Measurements from ENCODE around the gene MYO15B. TPM values are rescaled to one million over a fixed set of nuclear protein-coding genes. Genes with fewer than 3 reads are reported as not detected.

The MYO15B gene
- total and polyA plus RNA-seq, 12 donors = 6.2 to 455 (median 51.3) TPM

- H3K36me3 ChIP-seq (replicated peaks in 1 of 2) = no peaks in the 10 kb centered on the region
- TF ChIP-seq CTCF (IDR thresholded peaks at IDR 0.05) (no peak), POLR2A (IDR thresholded peaks at IDR 0.05) (no peak)
- H3K9me3 ChIP-seq (replicated peaks in 1 of 3) = no peaks in the 10 kb centered on the region
- H3K27ac ChIP-seq = no peak overlapping the region
- 93 to 95% (median 94%) methylated on average over 6 to 9 of the region's 9 CpGs for WGBS, 4 donors
- no peaks in the 10 kb centered on the region for H3K27me3 ChIP-seq
- H3K4me1 ChIP-seq (replicated peaks in 1 of 2) = no peaks in the 10 kb centered on the region
- no peak overlapping the region for H3K4me3 ChIP-seq
- DNase-seq = no peak
- intact Hi-C loops (cut with DNase I) = no loop called here
These were observed 40.5 kb upstream of the MYO15B start for GRCh38 chr17:75547091-75547490.

DNA sequence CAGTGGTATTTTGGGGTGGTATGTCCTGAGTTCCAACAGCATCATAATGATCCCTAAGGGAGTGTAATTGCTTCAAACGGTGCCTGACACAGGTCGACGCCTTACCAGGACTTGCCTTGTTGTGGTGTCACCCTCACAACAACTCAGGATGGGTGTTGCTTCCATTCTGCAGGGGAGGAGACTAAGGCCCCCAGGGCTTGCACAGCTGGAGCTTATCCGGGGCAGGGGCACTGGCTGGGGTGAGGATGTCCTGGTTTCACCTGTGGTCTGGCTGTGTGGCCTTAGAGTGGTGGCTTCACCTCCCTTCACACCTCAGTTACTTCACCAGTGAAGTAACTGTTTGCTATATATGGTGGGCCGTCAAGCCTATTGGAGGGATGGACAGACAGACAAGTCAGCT, 38.8 kb upstream of the MYO15B start:
- no peaks in the 10 kb centered on the region for H3K27me3 ChIP-seq
- intact Hi-C loops (cut with DNase I) = no loop called here
- no peak for DNase-seq
- H3K4me1 ChIP-seq (replicated peaks in 1 of 2) = no peaks in the 10 kb centered on the region
- H3K9me3 ChIP-seq (replicated peaks in 1 of 3) = no peaks in the 10 kb centered on the region
- WGBS, 4 donors = 87 to 90% (median 89%) methylated on average over 5 of the region's 5 CpGs
- H3K36me3 ChIP-seq (replicated peaks in 1 of 2) = no peaks in the 10 kb centered on the region
- H3K4me3 ChIP-seq = no peak overlapping the region
- no peak overlapping the region for H3K27ac ChIP-seq
- TF ChIP-seq CTCF (IDR thresholded peaks at IDR 0.05) (no peak), POLR2A (IDR thresholded peaks at IDR 0.05) (no peak)

GRCh38 chr17:75549246-75550138, 38.1 kb upstream of the MYO15B start:
- Histone ChIP-seq H3K27ac (no peak overlapping the region), H3K36me3 (replicated peaks in 1 of 2) (no peaks in the 10 kb centered on the region), H3K27me3 (no peaks in the 10 kb centered on the region), H3K4me1 (replicated peaks in 1 of 2) (no peaks in the 10 kb centered on the region), H3K4me3 (no peak overlapping the region), H3K9me3 (replicated peaks in 1 of 3) (no peaks in the 10 kb centered on the region)
- WGBS, 4 donors = 73 to 87% (median 86%) methylated on average over 5 to 22 of the region's 22 CpGs
- intact Hi-C loops (cut with DNase I) = no loop called here
- DNase-seq = no peak
- TF ChIP-seq CTCF (IDR thresholded peaks at IDR 0.05) = no peak
- TF ChIP-seq POLR2A (IDR thresholded peaks at IDR 0.05) = no peak

- no peaks in the 10 kb centered on the region for H3K9me3 ChIP-seq (replicated peaks in 1 of 3)
- WGBS, 4 donors = 84 to 90% (median 86%) methylated on average over 4 of the region's 4 CpGs; no CpG with 5 or more reads in 1 of the 4 donors
- H3K27me3 ChIP-seq = no peaks in the 10 kb centered on the region
- H3K36me3 ChIP-seq (replicated peaks in 1 of 2) = no peaks in the 10 kb centered on the region
- no peak overlapping the region for H3K4me3 ChIP-seq
- no peak for TF ChIP-seq CTCF (IDR thresholded peaks at IDR 0.05)
- no peak for TF ChIP-seq POLR2A (IDR thresholded peaks at IDR 0.05)
- intact Hi-C loops (cut with DNase I) = no loop called here
- H3K27ac ChIP-seq = no peak overlapping the region
- no peaks in the 10 kb centered on the region for H3K4me1 ChIP-seq (replicated peaks in 1 of 2)
- no peak for DNase-seq
These were observed 37.5 kb upstream of the MYO15B start for GRCh38 chr17:75550139-75550465.

All from adrenal gland (tissue), 12 donors.